ENCODE data around the gene BTN1A1.
A peak's percentile ranks its signal among the peaks of the same experiment; 100 is the strongest.

Gene BTN1A1

DNA sequence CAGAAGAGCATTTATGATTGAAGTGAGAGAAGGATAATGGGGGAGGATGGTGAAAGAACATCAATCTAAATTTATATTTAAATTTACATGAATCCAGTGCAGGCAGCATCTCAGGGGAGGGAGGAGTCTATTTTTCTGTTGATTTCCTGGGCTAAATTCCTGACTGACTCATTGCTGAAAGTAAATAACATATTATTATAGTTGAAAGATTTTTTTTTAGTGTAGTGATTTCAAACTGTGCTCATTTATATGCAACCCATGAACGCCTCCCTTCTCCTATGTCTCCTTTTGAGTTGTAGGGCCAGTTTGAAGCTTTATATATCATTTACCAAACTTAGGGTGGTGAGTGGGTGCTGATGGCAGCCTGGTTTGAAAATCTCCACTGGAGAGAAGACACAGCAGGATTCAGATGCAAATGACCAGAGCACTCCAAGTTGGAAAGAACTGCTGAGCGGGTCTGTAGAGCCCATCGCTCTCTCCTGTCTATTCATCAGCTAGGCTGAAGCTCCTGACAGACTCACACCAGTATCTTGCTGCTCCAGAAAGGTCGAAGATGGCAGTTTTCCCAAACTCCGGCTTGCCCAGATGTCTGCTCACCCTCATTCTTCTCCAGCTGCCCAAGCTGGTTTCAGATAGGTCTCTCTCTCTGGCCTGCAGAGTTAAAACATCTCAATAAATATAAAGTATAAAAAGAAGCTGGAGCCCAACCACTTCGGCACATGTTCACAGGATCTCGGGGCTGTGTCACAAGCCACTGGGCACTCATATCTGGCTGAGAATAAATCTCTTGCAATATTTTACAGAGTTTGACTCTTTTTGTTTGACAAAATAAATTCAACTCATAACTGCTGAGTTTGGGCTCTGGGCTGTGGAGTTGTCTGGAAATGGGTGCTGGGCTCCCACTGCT is 24.0 kb upstream of the BTN1A1 start:
- DNase-seq (ENCODE audit: low read depth in 2 of 2) = no peak

GRCh38 chr6:26476896-26477295 is 23.2 kb upstream of the BTN1A1 start:
- no peak for DNase-seq (ENCODE audit: low read depth in 2 of 2)

DNA sequence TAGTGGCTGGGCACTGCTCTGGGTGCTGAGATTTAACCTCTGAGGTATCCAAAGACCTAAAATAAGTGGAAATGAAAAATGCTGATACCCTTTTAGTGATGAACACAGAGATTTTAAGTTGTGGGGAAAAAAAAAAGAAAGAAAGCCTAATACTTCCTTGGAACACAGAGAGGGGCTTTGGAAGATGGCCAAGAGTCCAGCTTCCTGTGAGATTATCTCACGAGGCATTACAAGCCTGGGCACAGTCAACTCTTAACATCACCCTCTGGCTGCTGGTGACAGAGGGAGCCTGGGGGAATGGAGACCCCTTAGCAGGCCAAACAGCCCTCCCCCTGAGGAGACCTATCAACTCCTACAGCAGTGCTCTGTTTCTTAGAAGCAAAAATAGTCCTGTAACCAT is 22.7 kb upstream of the BTN1A1 start:
- no peak for DNase-seq (ENCODE audit: low read depth in 2 of 2)

DNA sequence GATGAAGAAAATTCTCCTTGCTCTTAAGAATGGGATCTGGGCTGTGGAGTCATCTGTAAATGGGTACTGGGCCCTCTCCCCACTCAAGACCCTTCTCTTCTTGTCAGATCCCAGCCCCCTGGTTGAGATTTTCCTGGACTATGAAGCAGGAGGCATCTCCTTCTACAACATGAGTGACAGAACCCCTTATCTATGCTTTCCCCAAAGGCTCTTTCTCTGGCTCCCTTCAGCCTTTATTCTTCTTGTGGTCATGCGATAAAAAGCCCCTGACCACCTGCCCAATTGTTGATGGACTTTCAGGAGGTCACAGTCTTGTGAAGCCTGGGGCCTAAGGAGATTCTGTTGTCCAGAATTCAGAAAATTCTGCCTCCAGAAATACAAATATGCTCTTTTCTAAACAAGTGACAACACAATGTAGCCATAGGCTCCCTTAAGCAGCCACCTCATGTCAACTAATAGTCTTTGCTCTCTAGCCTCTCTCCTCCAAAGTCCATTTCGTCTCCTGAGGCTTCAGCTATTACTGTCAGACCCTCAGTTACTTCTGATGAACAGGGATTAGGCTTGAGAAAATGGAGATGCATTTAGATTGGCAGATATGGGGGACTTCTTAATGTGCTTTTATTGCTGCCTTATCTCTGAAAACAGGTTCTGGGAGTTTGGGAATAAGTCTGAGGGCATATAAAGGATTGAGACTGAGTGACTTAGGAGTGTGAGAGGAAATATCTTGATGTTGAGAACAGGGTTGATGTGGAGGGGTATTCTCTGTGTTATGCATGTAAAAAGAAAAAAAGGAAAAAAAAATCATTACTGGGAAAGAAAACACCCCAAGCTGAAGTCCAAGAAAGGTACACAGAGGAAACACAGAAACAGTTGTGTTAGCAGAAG is 21.8 kb upstream of the BTN1A1 start:
- no peak for DNase-seq (ENCODE audit: low read depth in 2 of 2)

DNA sequence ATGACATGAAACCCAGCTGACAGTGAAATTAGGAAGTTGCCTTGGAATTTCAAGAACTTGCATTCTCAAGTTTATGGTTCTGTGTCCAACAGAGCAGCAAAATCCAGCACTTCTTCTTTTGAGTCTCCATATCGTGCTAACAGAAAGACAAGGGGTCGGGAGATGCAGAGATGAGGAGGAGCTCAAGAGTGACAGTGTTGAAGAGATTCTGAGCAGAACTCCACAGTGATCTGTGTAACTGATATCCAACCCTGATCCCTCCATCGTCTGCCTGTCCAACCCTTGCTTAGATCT is 21.2 kb upstream of the BTN1A1 start:
- DNase-seq (ENCODE audit: low read depth in 2 of 2) = no peak

- no peak for DNase-seq (ENCODE audit: low read depth in 2 of 2)
Observed at GRCh38 chr6:26482338-26482737, 17.8 kb upstream of the BTN1A1 start.

GRCh38 chr6:26483727-26484126 is 16.4 kb upstream of the BTN1A1 start:
- DNase-seq (ENCODE audit: low read depth in 2 of 2) = no peak

GRCh38 chr6:26484161-26484560 is 15.9 kb upstream of the BTN1A1 start:
- no peak for DNase-seq (ENCODE audit: low read depth in 2 of 2)

DNA sequence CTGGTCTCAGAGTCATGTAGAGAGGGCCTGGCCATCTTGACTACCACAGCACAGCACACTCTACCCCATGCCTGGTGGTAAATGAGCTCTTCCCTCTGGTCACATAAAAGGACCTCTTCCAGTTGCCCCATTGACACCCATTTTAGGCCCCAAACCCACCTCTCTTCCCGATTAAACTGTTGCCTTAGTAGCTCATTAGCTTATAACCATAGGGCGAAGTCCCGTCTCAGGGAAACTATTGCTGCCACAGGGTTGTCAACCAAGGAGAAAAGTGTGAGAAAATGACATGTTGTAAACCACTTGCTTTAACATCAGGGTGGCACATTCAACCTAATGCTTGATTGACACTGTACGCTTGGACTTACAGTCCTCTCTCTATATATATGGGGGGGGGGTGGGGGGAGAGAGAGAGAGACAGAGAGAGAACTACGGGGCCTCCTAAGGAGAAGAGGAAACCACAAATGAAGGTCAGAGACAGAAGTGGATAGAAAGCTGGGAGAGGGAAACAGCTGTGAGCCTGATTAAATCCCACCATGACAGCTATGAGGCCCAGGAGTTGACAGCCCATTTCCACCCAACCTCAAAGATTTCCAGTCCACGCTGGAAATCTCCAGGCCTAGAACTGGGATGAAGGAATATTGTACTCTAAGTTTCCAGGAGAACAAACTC is 14.9 kb upstream of the BTN1A1 start:
- no peak for DNase-seq (ENCODE audit: low read depth in 2 of 2)

GRCh38 chr6:26486358-26486757 is 13.7 kb upstream of the BTN1A1 start:
- DNase-seq (ENCODE audit: low read depth in 2 of 2) = no peak

DNA sequence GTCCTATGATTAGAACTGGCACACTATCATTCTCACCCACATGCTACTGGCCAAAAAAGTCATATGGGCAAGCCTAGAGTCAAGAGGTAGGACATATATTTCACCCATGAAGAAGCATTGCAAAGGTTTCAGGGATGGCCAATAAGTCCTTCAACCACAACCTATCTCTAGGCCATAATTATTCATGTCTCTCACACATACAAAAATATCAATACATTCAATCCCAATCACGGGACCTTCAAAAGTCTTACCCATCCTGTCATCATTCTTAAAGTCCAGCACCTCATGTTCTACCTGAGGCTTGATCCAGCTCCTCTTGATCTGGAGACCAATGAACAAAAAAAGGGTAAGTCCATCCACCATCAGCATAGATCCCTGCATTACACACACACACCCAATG is 12.6 kb upstream of the BTN1A1 start:
- no peak for DNase-seq (ENCODE audit: low read depth in 2 of 2)

DNA sequence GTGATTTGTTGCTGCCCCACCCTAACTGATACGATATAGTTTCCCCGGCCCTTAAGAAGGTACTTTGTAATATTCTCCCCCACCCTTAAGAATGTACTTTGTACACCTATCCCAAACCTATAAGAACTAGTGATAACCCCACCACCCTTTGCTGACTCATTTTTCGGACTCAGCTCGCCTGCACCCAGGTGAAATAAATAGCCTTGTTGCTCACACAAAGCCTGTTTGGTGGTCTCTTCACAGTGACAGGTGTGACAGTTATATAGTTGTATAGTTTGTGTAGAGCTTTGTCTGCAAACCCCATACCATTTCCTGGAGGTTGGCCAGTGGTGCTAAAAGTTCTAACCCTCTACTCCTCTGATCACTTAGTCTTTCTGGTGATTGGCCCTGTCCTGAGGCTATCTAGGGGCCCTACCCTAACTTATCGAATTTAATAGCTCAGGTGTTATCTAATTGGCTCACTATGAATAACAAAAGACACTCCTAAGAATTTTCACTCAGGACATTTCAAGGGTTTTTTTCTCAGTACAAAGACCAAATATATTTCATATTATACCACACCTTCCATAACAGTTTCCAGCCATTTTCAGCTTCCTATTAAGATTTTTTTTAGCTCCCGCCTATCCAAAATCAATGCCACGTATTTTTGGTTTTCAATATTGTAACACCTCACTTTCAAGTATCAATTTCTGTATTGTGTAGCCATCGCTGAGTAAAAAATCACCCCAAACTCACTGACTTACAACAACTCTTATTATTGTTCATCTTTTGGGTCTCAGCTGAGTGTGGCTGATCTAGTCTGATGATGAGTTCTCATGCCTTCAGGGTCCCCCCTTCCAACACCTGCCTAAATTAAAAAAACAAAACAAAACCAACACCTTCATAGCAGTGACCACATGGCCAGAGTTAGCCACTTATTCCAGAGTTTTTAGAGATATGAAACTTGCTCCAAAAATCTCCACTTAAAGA is 9.8 kb upstream of the BTN1A1 start:
- no peak for DNase-seq (ENCODE audit: low read depth in 2 of 2)

DNA sequence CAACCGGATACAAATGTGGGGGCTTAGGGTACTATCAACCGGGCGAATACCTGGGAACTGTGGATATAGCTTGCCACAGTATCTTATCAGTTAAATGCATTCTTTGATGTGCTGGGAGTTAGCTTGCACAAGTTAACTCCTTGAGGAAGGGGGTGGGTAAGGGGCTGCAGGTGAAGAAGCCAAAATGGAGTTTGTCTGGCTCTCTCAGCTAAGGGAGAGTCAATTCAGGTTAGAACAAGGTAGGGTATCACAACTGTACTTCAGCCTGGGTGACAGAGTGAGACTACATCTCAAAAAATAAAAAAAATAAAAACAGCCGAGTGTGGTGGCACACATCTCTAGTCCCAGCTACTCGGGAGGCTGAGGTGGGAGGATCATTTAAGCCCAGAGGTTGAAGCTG is 8.5 kb upstream of the BTN1A1 start:
- DNase-seq (ENCODE audit: low read depth in 2 of 2) = no peak

- no peak for DNase-seq (ENCODE audit: low read depth in 2 of 2)
Observed at GRCh38 chr6:26493258-26493657, 6.8 kb upstream of the BTN1A1 start.

DNA sequence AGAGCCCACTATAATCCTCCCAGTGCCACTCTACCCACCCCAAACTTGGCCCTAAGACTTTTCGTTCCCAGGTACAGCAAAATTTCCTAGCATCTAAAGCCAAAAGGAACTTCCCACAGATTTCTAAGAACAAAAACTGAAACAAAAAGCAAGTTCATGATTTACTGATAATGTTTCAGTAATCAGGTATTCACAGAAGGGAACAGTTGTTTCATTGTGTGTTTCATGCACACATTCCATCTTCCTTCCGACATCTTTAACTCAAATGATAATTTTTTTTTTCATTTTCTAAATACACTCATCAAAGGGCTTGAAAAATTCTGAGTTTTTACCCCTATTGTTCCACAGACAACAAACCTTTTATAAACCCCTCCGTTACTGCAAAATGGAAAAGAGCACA is 6.0 kb upstream of the BTN1A1 start:
- DNase-seq (ENCODE audit: low read depth in 2 of 2) = no peak

GRCh38 chr6:26495281-26495680 is 4.8 kb upstream of the BTN1A1 start:
- no peak for DNase-seq (ENCODE audit: low read depth in 2 of 2)

DNA sequence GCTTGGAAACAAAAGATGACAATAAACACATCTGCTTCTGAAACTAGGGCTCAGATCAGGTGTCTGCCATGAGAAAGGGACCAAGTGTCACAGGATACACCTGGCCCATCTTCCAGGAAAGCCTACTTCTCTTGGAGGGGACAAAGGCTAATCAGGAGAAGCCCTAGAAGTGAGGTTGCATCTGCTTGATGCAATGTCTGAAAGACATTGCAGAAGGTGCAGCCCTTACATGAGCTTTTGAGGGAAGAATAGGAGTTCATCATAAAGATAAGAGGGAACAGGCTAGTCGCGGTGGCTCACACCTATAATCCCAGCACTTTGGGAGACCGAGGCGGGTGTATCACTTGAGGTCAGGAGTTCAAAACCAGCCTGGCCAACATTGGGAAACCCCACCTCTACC is 2.5 kb upstream of the BTN1A1 start:
- no peak for DNase-seq (ENCODE audit: low read depth in 2 of 2)

- DNase-seq (ENCODE audit: low read depth in 2 of 2) = peak; percentile 9 to 22
Observed at GRCh38 chr6:26501482-26501986, 1.4 kb downstream of the BTN1A1 start.

GRCh38 chr6:26502165-26502564 is 2.1 kb downstream of the BTN1A1 start:
- DNase-seq (ENCODE audit: low read depth in 2 of 2) = no peak

DNA sequence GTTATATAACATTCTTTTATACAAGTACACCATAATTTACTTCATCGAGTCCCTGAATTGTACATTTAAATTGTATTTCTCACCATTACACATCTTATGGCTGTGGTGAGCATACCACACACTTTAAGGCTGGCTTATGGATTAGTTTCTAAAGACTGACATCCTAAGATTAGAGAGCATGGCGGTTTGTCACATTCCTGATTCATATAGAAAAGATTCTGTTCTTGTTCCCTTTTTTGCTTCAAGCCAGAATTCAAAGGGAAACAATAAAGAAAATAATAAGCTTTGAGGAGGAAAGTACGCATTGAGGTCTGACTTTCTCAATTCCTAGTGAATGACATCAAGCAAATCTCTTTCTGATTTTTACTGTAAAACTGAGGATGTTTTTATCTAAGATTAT is 2.5 kb downstream of the BTN1A1 start:
- DNase-seq (ENCODE audit: low read depth in 2 of 2) = no peak

DNA sequence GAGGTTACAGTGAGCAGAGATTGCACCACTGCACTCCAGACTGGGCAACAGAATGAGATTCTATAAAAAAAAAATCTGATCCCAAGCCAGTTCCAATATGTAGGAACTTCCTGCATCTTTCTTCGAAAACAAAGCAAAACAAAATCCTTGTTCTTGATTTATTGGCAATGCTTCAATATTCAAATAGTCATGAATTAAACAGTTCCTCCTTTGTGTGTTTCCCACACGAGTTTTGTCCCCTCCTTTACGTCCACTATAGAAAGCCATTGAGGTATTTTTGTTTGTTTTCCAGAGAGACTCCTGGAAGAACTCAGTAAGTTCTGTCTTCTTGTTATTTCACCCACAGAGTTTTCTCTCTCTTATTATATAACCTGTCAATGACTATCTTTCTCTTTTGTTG is 7.6 kb downstream of the BTN1A1 start:
- no peak for DNase-seq (ENCODE audit: low read depth in 2 of 2)
